Left renal cortex interstitium (tissue), 4 donors: Measurements from ENCODE around the gene AQP2. TPM values are rescaled to one million over a fixed set of nuclear protein-coding genes. Genes with fewer than 3 reads are reported as not detected.
"Not testable (repeated sequence)": the region's sequence is repeated elsewhere in the genome, so short reads cannot be mapped to it uniquely, and the experiment has no call there.

Experiments
- DNase-seq, 4 donors: peaks; one replicate each; pipeline ENCODE4 v3.0.0-alpha.2; 2013; ENCODE audit warnings: low read depth in 4 of 4, low spot score in 2 of 4, missing footprints in 1 of 4
- polyA plus RNA-seq, 4 donors: library from polyadenylated mRNA; unstranded; fragments of 120-200 nt; gene quantifications; one replicate each; pipeline ENCODE4 v1.2.1, GENCODE V29; 2013; ENCODE audit not compliant: insufficient read length in 4 of 4

Gene AQP2
- polyA plus RNA-seq, 4 donors: 112 to 216 (median 113) TPM

- no peak for DNase-seq
Observed at GRCh38 chr12:49984476-49985359, 34.2 kb downstream of the AQP2 start.

DNA sequence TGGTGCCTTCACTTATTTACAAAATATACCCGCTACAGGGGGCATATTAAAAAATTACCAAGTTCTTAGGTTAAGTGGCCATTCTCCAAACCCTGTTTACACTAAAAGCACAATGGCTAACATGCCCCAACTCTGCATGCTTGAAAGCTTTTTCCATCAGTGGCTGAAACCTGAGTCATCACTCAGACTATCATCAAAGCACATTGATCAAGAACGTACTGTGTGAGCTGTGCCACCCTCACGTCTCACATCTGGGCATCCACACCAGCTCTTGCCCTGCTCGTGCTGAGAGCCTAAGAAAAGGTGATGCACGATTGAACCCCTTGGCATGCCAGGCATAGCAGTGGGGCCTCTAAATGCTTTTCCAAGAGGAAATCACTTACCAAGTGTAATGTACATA, 35.4 kb downstream of the AQP2 start:
- DNase-seq: no peak

- not testable (repeated sequence) for DNase-seq
Observed at GRCh38 chr12:49986476-49986875, 35.9 kb downstream of the AQP2 start.

DNA sequence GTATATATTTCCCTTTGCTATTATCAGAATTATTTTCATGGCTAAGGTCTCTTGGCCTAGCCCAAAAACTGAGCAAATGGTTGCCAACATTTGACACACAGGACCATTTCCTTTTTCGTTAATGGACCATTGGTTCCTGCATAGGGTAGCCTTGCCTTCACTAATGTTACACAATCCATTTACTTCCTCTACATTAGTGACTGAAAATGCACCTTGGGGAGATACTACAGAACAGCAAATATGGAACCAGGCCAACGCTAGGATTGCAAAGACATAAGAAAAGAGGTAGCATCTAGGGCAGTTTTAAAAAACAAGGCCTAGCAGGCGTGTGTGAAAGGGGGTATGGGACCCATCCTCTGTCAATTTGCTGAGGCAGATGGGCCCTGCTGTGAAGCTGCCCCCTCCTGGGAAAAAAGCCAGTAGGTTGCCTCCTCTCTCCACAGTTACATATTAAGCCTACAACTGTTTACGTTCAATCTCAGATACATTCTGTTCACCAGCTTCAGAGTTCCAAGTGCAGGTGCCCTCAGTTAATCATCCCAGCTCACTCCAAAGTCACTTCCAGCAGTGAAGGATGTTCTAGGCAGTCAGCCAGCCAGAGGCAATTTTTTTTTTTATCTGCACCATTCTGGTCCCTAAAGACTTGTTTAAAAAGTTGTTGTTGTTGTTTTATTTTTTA, 37.2 kb downstream of the AQP2 start:
- DNase-seq: no peak

GRCh38 chr12:49989400-49989799, 38.9 kb downstream of the AQP2 start:
- DNase-seq: not testable (repeated sequence)

DNA sequence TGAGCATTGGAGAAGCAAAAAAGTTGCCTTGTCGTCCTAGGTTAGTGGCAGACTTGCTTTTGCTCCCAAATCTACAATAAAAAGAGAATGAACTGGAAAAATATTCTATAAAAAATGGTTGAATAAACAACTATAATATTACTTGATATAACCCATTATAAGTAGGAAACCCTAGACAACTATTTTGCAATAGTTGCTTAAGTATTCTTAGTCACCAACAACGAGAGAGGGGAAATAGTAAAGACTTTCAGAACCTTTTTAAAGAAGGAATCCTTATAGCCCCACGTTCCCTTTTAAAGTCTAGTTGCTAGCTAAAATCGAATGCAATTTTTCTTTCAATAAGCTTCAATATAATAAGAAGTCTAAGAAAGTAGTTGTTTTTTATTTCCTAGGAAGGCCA, 39.7 kb downstream of the AQP2 start:
- DNase-seq: no peak

- DNase-seq: no peak
Observed at GRCh38 chr12:49998453-49998852, 47.9 kb downstream of the AQP2 start.

- no peak for DNase-seq
Observed at GRCh38 chr12:50003595-50003994, 53.1 kb downstream of the AQP2 start.

DNA sequence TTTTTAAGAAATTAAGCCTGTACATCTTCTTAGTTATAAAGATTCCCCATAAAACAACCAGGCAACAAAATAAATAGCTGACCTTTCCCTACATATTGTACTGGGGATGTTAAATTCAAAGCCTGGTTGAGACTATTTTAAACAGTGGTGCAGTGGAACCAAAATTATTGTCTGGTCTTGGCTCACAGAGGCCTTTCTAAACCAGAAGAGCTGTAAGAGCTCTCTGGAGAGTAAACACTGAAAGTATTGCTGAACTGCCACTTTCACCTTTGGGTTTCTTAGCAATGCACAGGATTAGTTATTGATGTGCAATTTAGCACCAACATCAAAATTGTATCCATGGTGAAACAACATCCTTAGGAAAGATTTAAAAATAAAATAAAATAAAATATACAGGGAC, 54.2 kb downstream of the AQP2 start:
- DNase-seq: no peak

- DNase-seq: no peak
Observed at GRCh38 chr12:50005175-50005574, 54.6 kb downstream of the AQP2 start.

- DNase-seq: no peak
Observed at GRCh38 chr12:50006280-50006679, 55.7 kb downstream of the AQP2 start.

- no peak for DNase-seq
Observed at GRCh38 chr12:50006754-50007442, 56.4 kb downstream of the AQP2 start.

Other genes starting within 250 kb of the AQP2 start
- gene FMNL3, start 243.3 kb upstream of the AQP2 start, polyA plus RNA-seq: 10 to 100 TPM; 35.1 to 39.8 (median 38.6) TPM
- gene TMBIM6, start 209.2 kb upstream of the AQP2 start, polyA plus RNA-seq: 100 to 1,000 TPM; 647 to 770 (median 683) TPM
- 10 to 100 TPM; 13.4 to 27.1 (median 21.8) TPM for gene NCKAP5L, start 122.3 kb upstream of the AQP2 start, polyA plus RNA-seq
- gene BCDIN3D, start 107.6 kb upstream of the AQP2 start, polyA plus RNA-seq: 1 to 10 TPM; 6.9 to 8.8 (median 8.1) TPM
- 1 to 10 TPM; 3.0 to 5.8 (median 4.7) TPM for gene FAIM2, start 46.8 kb upstream of the AQP2 start, polyA plus RNA-seq
- 1 to 10 TPM; 2.2 to 3.2 (median 2.6) TPM for gene AQP5, start 11.1 kb downstream of the AQP2 start, polyA plus RNA-seq
- gene AQP6, start 22.2 kb downstream of the AQP2 start, polyA plus RNA-seq: 10 to 100 TPM; 13.5 to 23.7 (median 20.8) TPM
- gene RACGAP1, start 74.8 kb downstream of the AQP2 start, polyA plus RNA-seq: 10 to 100 TPM; 44.5 to 53.4 (median 47.8) TPM
- gene ASIC1, start 106.9 kb downstream of the AQP2 start, polyA plus RNA-seq: 1 to 10 TPM; 3.3 to 6.0 (median 5.5) TPM
- gene SMARCD1, start 134.6 kb downstream of the AQP2 start, polyA plus RNA-seq: 100 to 1,000 TPM; 161 to 206 (median 185) TPM
- gene GPD1, start 153.3 kb downstream of the AQP2 start, polyA plus RNA-seq: 10 to 100 TPM; 47.0 to 70.4 (median 67.1) TPM
- 10 to 100 TPM; 50.0 to 62.2 (median 53.7) TPM for gene COX14, start 161.5 kb downstream of the AQP2 start, polyA plus RNA-seq
- gene CERS5, start 216.6 kb downstream of the AQP2 start, polyA plus RNA-seq: 10 to 100 TPM; 67.7 to 86.7 (median 78.3) TPM